ENCODE data around the gene BCL2. TPM values are rescaled to one million over a fixed set of nuclear protein-coding genes. Genes with fewer than 3 reads are reported as not detected.

BCL2 gene
- total RNA-seq, 2 experiments from 2014 or later: 1.4 to 2.5 TPM

DNA sequence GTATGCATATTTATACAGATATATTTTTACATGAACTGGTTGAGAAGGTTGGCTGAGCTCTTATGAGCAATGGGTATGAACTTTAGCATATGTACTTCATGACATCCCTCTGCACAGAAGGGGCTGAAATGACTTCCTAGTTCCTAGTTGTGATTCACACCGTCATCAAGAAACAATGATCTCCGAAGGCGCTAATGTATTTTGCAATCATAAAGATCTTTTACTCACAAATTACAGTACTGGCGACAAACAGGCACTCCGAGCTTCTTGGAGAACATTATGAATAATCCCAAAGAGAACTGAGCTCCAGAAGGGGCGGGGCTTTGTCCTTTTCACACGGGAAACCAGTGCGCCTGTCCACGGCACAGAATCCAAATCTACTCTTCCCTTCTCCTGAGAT, 18.1 kb downstream of the BCL2 start:
- Histone ChIP-seq H3K79me2 (ENCODE audit: insufficient read depth, low read depth, low read length) (no peaks in the 10 kb centered on the region), H3K4me3 (ENCODE audit: low read depth, low read length, poor library complexity, severe bottlenecking) (no peak overlapping the region), H2AFZ (ENCODE audit: low read length) (no peak overlapping the region), H3K4me2 (ENCODE audit: low read length) (no peak overlapping the region), H3K27ac (ENCODE audit: low read depth, low read length, poor library complexity, severe bottlenecking) (no peak overlapping the region), H3K36me3 (ENCODE audit: insufficient read depth, low read length) (no peaks in the 10 kb centered on the region), H3K9me2 (ENCODE audit: insufficient read depth, low read length) (no peaks in the 10 kb centered on the region), H4K20me1 (ENCODE audit: insufficient read depth, low read length) (no peaks in the 10 kb centered on the region), H3K9me3 (ENCODE audit: low read length) (no peaks in the 10 kb centered on the region), H3K4me1 (ENCODE audit: insufficient read depth, low read length, poor library complexity, severe bottlenecking) (no peaks in the 10 kb centered on the region)
- POLR2A ChIA-PET: interaction anchor here (0.5 to 0.7 kb wide), 3 partner anchors 122 to 1695 kb away, joined by 3 to 7 read pairs (median 5); no protein-coding TSS in a partner anchor
- BruUV-seq (replicated peaks): no TSS peak
- no peak for DNase-seq (ENCODE audit: low spot score)
- TF ChIP-seq, protein P1, sequence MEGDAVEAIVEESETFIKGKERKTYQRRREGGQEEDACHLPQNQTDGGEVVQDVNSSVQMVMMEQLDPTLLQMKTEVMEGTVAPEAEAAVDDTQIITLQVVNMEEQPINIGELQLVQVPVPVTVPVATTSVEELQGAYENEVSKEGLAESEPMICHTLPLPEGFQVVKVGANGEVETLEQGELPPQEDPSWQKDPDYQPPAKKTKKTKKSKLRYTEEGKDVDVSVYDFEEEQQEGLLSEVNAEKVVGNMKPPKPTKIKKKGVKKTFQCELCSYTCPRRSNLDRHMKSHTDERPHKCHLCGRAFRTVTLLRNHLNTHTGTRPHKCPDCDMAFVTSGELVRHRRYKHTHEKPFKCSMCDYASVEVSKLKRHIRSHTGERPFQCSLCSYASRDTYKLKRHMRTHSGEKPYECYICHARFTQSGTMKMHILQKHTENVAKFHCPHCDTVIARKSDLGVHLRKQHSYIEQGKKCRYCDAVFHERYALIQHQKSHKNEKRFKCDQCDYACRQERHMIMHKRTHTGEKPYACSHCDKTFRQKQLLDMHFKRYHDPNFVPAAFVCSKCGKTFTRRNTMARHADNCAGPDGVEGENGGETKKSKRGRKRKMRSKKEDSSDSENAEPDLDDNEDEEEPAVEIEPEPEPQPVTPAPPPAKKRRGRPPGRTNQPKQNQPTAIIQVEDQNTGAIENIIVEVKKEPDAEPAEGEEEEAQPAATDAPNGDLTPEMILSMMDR (conservative IDR thresholded peaks at IDR 0.05; ENCODE audit: low read length): no peak
- TF ChIP-seq EZH2phosphoT487 (IDR thresholded peaks at IDR 0.05; ENCODE audit: borderline replicate concordance, low read depth, low read length): no peak
- CTCF ChIA-PET (ENCODE audit: unreplicated experiment): no interaction called here
- intact Hi-C loops (cut with micrococcal nuclease; ENCODE audit: unreplicated experiment): no loop called here

DNA sequence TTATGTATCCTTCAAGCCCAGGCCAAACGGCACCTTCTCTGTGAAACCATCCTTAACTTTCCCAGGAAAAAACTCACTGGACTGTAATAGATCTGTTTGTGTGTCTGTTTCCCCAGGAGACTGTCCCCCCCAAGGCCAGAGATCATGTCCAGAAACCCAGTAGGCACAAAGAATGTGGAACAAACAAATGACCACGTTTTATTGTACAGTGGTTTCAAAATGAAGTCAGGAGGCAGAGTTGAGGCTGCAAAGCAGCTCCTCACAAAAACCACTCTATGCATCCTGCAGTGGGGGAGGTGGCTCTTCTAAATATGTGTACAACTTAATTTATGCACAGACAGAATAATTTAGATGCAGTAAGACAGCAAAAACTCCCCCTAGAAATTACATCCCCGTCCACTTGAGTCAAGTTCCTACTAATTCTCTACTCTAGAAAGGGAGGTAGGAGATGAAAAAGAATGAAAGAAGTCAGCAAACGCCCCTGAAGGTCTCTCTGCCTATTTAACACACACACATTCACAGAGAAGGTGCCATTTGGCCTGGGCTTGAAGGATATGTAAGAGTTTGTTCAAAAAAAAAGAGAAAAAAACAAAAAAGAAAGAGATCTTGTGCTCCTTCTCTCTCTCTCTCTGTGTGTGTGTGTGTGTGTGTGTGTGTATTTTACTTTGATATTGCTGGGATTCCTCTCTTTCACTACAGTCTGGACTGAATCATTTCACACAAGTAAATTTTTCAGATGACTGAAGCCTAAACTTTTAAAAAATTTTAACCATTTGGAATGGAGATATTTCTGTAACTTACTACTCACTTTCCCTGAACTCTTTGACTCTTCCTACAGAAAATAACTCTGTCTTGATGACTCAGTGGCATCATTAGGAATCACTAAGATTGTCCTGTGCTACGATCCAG, 19.5 kb downstream of the BCL2 start:
- Histone ChIP-seq H2AFZ (ENCODE audit: low read length) (no peak overlapping the region), H3K36me3 (ENCODE audit: insufficient read depth, low read length) (no peaks in the 10 kb centered on the region), H3K79me2 (ENCODE audit: insufficient read depth, low read depth, low read length) (no peaks in the 10 kb centered on the region), H3K9me3 (ENCODE audit: low read length) (no peaks in the 10 kb centered on the region), H4K20me1 (ENCODE audit: insufficient read depth, low read length) (no peaks in the 10 kb centered on the region), H3K4me1 (ENCODE audit: insufficient read depth, low read length, poor library complexity, severe bottlenecking) (no peaks in the 10 kb centered on the region), H3K4me3 (ENCODE audit: low read depth, low read length, poor library complexity, severe bottlenecking) (no peak overlapping the region), H3K9me2 (ENCODE audit: insufficient read depth, low read length) (no peaks in the 10 kb centered on the region), H3K4me2 (ENCODE audit: low read length) (no peak overlapping the region), H3K27ac (ENCODE audit: low read depth, low read length, poor library complexity, severe bottlenecking) (no peak overlapping the region)
- CTCF ChIA-PET (ENCODE audit: unreplicated experiment): no interaction called here
- intact Hi-C loops (cut with micrococcal nuclease; ENCODE audit: unreplicated experiment): no loop called here
- no peak for DNase-seq (ENCODE audit: low spot score)
- BruUV-seq (replicated peaks): no TSS peak
- POLR2A ChIA-PET: no interaction called here
- TF ChIP-seq, protein P1 (conservative IDR thresholded peaks at IDR 0.05; ENCODE audit: low read length): no peak
- no peak for TF ChIP-seq EZH2phosphoT487 (IDR thresholded peaks at IDR 0.05; ENCODE audit: borderline replicate concordance, low read depth, low read length)
